Stimulated activated CD4-positive, alpha-beta T cell treated with anti-CD3 and anti-CD28 coated beads, TNF-alpha, amount 100 ng/mL, for 4 hours (primary cell): ENCODE measurements around the gene DNM3.

ENCODE experiments used
- DNase-seq, 3 experiments: peaks; one replicate each; pipeline ENCODE4 v3.0.0-alpha.2; 2020; ENCODE audit warnings: low read depth in 3 of 3

DNM3 gene

GRCh38 chr1:171973421-171973820 is 132.1 kb downstream of the DNM3 start:
- DNase-seq, result no peak

- no peak for DNase-seq
Measured at GRCh38 chr1:171981303-171981702, 140.0 kb downstream of the DNM3 start.

GRCh38 chr1:171983584-171983983 is 142.3 kb downstream of the DNM3 start:
- DNase-seq, result no peak

GRCh38 chr1:171984262-171984661 is 143.0 kb downstream of the DNM3 start:
- no peak for DNase-seq

- no peak for DNase-seq
Measured at GRCh38 chr1:171984850-171985485, 143.7 kb downstream of the DNM3 start.

- DNase-seq, result no peak
Measured at GRCh38 chr1:171985639-171986038, 144.3 kb downstream of the DNM3 start.

GRCh38 chr1:171988243-171988885 is 147.1 kb downstream of the DNM3 start:
- no peak for DNase-seq

- DNase-seq, result no peak
Measured at GRCh38 chr1:171990371-171990770, 149.1 kb downstream of the DNM3 start.

GRCh38 chr1:171994293-171994692 is 153.0 kb downstream of the DNM3 start:
- DNase-seq, result no peak

- no peak for DNase-seq
Measured at GRCh38 chr1:171995573-171995972, 154.3 kb downstream of the DNM3 start.

- DNase-seq, result no peak
Measured at GRCh38 chr1:171997936-171998335, 156.6 kb downstream of the DNM3 start.

- DNase-seq, result no peak
Measured at GRCh38 chr1:171998711-171999110, 157.4 kb downstream of the DNM3 start.

GRCh38 chr1:171999756-172000155 is 158.5 kb downstream of the DNM3 start:
- DNase-seq, result no peak

- no peak for DNase-seq
Measured at GRCh38 chr1:172001288-172001687, 160.0 kb downstream of the DNM3 start.

GRCh38 chr1:172002725-172003345 is 161.5 kb downstream of the DNM3 start:
- peak in 1 of 3 experiments; percentile 11 for DNase-seq

GRCh38 chr1:172003766-172004530 is 162.7 kb downstream of the DNM3 start:
- DNase-seq, result no peak

GRCh38 chr1:172004671-172005070 is 163.4 kb downstream of the DNM3 start:
- no peak for DNase-seq

GRCh38 chr1:172005856-172006255 is 164.6 kb downstream of the DNM3 start:
- no peak for DNase-seq

- no peak for DNase-seq
Measured at GRCh38 chr1:172006660-172007059, 165.4 kb downstream of the DNM3 start.

GRCh38 chr1:172018727-172019311 is 177.5 kb downstream of the DNM3 start:
- DNase-seq, result no peak

GRCh38 chr1:172019976-172020375 is 178.7 kb downstream of the DNM3 start:
- no peak for DNase-seq

GRCh38 chr1:172024516-172024915 is 183.2 kb downstream of the DNM3 start:
- no peak for DNase-seq
